ENCODE data around the gene CLDN10.
"Not testable (repeated sequence)": the region's sequence is repeated elsewhere in the genome, so short reads cannot be mapped to it uniquely, and the experiment has no call there.

The CLDN10 gene, protein sequence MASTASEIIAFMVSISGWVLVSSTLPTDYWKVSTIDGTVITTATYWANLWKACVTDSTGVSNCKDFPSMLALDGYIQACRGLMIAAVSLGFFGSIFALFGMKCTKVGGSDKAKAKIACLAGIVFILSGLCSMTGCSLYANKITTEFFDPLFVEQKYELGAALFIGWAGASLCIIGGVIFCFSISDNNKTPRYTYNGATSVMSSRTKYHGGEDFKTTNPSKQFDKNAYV

DNA sequence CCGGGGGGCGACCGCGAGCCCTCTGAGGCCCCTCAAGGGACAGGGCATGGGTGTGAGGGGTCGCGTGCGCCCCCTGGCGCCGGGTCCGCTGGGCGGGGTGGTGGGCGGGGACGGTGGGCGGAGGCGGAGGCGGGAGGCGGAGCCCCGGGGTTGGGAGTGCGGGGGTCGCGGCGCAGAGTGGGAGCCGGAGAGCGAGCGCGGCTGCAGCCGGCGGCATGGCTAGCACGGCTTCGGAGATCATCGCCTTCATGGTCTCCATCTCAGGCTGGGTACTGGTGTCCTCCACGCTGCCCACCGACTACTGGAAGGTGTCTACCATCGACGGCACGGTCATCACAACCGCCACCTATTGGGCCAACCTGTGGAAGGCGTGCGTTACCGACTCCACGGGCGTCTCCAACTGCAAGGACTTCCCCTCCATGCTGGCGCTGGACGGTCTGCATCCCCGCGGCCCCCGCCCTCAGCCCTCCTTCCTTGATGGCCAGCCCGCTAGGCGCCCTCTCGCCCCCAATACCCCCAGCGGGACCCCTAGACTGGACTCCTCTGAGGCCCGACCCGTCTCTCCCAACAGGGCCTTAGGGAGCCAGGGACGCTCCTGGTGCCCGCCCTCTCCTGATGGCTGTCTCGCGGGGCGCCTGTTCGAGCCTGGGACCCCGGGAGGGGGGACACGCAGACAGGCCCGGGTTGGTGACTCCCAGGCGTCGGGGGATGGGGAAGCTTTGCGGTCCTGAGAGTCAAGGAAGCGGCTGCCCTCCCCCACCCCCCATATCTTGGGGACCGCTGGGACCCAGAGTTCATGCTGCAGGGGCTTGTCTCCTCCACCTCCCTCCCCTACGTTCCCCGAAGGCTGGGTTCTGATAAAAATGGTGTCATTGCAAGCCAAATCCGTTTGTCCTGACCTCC lies at the start of gene CLDN10:
CLDN10 (plus strand) TSS at position 182 of the 903 bp plus-strand sequence; CDS start at position 216, 34 bp downstream.
- peak; percentile 77 for DNase-seq

DNA sequence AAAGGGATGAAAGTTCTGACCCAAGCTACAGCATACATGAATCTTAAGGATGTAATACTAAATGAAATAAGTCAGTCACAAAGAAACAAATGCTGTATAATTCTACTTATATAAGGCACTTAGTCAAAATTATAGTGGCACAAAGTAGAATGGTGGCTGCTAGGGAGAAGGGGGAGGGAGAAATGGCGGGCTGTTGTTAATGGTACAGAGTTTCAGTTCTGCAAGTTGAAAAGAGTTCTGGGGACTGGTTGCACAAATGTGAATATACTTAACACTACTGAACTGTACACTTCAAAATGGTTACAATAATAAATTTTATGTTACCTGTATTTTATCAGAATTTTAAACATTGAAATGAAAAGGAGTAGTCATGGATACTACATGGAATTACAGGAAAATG lies 48.9 kb upstream of the CLDN10 start:
- no peak for DNase-seq

DNA sequence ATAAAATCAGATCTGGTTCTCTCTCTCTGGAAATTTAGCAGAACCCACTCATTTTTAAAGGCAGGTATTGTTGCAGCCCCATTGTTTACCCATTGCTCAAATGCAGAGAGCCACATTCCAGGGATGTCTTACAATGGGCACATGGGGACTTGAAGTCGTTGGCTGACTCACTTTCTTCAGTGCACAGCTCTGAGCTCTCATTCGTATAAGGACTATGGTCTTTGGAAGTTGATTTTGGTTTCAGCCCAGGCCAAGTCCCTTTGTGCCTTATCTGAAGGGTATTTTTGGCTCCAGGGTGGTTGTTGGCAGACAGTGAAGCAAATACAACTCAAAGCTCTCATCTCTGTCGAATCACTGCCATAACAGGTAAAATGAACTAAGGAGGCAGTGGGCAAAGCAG lies 47.3 kb upstream of the CLDN10 start:
- no peak for DNase-seq

DNA sequence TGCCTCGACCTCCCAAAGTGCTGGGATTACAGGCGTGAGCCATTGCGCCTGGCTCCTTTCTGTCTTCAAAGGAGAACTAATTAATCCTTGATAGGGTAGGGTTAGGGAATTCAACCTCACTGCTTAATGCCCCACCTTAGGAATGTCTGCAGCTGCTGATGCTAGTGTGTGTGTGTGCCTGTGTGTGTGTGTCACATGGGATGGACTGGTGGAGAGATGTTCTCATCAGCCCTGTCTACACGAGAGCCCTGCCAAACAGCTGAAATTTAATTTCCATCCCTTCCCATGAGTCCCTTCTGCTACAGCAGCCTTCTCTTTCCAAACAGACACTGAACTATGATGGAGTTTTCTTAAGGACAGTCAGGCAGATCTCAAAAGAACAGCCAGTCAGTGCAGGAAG lies 46.5 kb upstream of the CLDN10 start:
- no peak for DNase-seq

DNA sequence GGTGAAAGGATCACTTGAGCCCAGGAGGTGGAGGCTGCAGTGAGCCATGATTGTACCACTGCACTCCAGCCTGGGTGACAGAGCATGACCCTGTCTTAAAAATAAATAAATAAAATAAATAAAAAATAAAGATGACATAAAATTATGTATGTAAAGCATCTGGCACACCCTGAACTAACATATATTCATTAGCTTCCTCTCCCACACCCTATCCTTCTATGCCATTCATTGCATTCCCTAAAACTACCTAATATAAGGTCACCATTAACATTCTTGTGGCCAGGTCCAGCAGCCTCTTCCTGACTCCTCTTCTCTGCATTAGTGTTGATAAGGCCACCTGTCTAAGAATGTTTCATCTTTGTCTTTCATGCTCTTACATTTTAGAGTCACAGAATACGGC lies 44.5 kb upstream of the CLDN10 start:
- no peak for DNase-seq

DNA sequence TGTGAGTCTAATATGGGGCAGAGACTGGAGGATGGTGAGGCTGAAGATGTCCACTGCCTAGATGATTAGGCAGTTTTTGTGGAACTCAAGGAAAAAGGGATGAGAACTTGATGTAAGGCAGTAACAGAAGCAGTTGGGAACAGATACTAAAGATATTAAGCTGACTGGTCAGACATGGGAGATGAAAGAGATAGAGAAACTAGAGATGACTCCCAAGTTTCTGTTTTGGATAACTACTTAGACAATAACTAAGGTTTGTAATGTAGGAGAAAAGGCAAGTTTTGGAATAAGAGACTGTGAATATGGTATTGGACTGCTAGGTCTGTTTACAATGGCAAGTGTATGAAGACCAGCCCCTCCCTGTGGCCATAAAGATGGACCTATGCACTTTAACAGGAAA lies 43.5 kb upstream of the CLDN10 start:
- no peak for DNase-seq

DNA sequence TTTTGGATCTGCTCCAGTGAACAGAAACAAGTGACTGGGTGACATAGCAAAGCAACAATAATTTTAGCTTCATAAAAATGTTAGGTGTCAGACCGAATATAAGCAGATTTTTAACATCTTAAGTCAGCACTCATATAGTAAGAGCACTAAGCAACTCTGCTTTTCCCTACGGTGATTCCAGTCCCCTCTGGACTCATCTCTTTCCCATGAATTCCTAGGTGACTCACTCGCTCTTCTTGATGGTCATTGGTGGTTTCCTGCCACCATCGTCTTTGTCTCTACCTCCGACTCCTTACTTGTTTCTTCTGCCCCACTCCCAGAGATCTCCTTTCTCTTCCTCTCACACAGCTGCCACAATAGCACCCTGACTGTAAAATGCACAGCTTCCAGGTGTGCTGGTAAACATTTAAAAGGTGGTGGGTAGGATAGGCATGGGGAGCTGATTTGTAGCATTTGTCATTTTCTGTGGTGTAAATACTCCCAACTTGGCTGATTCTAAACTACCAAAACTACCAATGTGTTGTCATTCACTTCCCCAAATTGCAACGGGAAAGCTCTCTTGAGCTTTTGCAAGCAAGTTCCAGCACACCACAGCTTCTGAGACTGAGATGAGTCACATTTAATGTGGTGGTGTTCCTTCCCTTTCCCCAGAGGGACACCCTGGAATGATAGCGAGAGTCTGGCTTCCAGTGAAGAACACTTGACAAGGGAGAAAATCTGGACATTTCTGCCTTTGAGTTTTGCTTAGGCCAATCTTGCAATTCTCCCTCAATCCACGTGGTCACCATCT lies 42.8 kb upstream of the CLDN10 start:
- no peak for DNase-seq

DNA sequence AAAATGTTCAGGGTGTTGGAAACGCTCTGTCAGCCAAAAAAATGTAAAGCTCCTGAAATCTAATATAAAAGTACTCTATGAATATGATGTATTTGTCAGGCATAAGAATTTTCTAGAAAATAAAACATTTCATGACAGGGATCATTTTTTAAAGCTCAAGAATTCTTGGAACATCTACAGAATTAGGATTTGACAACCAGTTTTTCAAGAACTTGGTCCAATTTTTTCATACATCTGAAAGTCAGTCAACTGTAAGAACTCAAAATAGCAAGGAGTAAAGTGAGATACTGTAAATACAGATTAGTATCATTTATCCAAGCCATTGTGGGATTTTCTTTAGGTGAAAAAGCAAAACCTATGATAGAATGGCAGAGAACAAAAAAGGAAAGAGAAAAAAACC lies 41.6 kb upstream of the CLDN10 start:
- no peak for DNase-seq

DNA sequence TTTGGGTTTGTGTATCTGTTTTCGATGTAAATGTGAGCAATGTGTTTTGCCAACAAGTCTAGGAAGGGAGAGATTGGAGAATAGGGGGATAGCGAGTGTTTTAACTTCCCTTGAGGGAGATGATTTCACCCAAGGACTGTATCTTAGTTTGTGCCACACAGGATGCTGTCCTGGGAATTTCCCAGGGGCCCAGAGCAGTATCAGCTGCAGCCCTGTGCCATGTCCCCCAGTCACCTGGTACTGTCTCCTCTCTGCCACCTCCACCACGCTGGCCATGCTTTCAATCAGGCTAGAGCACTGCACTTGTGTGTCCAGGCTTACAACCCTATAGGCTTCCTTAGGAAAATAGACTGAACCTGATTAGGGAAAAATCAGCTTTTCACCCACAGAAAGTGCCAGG lies 40.1 kb upstream of the CLDN10 start:
- DNase-seq, result no peak

DNA sequence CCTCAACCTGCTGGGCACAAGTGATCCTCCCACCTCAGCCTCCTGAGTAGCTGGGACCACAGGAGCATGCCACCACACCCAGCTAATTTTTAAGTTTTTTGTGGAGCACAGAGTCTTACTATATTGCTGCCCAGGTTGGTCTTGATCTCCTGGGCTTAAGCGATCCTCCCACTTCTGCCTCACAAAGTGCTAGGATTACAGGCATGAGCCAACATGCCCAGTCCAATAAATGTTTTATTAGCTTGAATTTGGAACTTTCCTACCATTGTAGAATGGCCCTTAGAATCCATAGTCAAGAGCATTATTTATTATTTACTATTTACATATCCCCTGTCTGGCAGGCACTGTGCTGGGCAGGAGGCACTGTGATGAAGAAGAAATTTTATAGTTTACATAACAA lies 39.6 kb upstream of the CLDN10 start:
- DNase-seq, result no peak

DNA sequence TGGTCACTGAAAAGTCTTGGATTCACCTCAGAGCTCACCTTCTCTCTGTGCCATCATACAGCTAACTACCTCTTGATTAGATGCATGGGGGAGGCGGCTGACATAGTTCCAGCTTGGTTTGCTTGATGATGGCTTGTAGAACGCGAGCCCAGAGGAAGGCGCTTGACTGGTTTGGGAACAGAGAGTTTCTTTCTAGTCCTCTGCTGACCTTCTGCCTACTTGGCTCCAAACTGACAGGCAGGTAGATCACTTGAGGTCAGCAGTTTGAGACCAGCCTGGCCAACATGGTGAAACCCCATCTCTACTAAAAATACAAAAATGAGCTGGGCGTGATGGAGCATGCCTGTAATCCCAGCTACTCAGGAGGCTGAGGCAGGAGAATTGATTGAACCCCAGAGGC lies 36.9 kb upstream of the CLDN10 start:
- not testable (repeated sequence) for DNase-seq

DNA sequence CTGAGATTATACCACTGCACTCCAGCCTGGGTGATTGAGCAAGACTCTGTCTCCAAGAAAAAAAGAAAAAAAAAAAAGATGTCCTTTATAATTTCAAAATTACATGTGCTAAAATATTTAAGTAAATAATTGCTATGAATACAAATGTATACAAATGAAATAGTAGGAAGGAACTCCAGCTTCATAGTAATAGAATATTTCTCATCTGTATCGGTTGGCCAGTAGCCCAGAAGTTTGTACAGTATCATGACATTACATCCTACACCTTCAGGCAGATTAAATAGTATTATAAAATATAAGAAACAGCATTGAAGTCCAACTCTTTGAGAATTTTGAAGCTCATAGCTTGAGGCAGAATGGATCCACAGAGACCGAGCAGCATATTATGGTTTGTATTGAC lies 36.5 kb upstream of the CLDN10 start:
- DNase-seq, result no peak

DNA sequence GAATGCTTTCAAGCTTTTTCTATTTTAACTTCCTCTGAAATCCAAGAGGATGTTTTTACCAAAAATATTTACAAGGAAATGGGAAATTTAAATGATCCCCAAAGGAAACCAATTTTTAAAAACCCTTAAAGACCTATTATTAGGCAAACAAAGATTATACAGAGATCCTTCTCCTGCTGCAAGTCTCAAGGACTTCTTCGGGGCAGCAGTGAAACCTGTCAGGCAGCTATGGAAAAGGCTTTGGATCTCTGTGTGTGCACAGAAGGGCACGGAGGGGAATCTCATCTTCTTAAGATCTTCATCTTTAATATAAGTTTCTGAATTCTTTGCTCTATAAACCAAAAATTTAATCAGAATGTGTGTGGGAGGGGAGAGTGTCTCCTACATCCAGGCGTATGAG lies 36.0 kb upstream of the CLDN10 start:
- DNase-seq, result no peak

DNA sequence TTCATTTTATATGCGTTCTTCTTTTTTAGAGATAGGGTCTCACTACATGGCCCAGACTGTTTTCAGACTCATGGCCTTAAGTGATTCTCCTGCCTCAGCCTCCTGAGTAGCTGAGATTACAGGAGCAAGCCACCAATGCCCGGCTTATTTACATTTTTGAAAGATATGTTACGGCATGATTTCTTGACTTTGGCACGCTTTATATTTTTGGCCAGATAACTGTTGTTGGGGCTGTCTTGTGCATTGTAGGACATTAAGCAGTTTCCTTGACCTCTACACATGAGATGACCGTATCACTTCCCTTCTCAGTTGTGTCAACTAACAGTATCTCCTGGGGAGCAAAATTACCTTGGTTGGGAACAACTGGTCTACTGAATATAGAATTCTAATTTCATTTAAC lies 28.9 kb upstream of the CLDN10 start:
- no peak for DNase-seq

DNA sequence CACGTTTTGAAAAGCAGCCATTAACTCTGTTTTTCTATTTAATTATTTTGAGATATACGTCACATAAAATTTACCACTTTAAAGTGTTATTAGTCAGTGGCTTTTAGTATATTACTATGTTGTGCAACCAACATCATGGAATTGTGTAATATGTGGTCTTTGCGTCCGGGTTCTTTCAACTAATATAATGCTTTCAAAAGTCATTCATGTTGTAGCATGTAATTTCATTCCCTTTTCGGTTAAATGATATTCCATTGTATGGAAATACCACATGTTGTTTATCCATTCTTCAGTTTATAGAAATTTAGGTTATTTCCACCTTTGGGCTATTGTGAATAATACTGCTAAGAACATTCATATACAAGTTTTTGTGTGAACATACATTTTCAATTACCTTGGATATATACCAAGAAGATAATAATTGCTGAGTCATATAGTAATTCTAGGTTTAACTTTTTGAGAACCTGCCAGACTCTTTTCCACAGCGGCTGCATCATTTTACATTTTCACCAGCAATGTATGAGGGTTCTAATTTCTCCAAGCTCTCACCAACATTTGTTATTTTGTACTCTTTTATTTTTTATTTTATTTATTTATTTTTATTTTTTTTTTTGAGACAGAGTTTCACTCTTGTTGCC lies 28.1 kb upstream of the CLDN10 start:
- DNase-seq, result no peak

DNA sequence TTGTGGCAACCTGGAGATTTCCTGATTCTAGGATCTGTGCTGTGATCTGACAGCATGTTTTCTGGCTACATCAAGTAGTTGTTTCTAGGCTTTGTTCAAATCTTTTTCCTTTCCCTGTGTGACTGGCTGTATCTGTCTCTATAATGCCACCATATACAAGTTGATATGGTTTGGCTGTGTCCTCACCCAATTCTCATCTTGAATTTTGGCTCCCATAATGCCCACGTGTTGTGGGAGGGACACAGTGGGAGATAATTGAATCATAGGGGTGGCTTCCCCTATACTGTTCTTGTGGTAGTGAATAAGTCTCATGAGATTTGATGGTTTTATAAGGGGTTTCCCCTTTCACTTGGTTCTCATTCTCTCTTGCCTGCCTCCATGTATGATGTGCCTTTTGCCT lies 24.6 kb upstream of the CLDN10 start:
- no peak for DNase-seq

DNA sequence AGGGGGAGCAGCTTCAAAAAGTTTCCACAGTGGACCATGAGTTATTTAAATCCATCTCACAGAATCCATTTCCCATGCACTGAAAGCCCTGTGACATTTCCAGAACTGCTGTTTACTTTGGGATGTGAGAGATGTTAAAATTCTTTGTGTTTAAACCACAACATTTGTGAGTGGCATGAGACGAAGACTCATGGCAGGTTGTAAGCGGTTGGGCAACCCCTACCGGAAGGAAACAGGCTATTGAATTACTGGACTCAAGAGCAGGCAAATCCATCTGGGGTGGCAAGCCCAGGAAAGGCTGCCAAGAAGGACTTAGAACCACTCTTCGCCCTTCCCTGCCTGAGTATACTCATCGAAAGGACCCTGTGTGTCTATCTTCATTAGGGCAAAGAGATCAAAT lies 22.3 kb upstream of the CLDN10 start:
- no peak for DNase-seq

DNA sequence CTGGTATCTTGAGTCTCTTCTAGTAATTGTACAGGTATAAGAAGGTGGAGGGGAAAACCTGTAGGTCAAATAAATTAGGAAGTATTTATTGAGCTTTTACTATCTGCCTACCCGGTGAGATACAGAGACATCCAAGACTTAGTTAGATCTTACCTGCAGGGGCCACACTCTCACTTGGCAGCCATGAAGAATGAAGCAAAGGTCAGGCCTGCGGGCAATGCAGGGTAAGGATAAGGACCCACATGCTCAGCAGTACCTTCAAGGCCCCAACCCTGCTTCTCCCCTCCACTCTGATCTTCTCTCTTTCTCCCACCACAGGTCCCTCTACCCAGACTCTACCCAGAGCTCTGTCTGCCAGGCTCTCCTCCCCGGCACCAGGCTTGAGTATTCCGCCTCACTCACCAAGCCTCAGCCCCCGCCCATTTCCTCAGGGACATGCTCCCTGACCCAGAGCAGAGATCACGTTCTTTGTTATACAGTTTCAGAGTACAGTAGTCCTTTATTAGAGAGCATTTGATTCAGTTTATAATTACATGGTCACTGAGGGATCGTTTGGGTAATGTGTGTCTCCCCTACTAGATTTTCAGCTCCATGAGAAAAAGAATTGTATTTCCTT lies 18.9 kb upstream of the CLDN10 start:
- DNase-seq, result peak; percentile 40

DNA sequence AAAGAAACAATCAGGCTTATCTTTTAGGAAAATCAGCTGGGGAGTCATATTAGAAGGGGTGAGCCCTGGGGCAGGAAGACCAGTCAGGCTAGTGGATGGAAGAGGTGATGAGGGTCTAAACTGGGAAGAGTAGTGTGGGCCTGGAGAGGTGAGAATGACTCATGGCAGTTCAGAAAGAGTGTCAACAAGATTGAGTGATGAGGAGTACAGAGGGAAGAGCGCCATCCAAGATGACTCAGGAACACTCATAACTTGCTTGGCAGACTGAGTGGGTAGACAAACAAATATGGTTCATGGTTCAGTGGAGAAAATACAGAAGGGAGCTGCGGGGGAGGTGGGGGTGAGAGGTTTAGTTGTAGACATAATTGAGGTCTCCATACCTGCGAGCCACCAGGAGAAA lies 17.3 kb upstream of the CLDN10 start:
- no peak for DNase-seq

DNA sequence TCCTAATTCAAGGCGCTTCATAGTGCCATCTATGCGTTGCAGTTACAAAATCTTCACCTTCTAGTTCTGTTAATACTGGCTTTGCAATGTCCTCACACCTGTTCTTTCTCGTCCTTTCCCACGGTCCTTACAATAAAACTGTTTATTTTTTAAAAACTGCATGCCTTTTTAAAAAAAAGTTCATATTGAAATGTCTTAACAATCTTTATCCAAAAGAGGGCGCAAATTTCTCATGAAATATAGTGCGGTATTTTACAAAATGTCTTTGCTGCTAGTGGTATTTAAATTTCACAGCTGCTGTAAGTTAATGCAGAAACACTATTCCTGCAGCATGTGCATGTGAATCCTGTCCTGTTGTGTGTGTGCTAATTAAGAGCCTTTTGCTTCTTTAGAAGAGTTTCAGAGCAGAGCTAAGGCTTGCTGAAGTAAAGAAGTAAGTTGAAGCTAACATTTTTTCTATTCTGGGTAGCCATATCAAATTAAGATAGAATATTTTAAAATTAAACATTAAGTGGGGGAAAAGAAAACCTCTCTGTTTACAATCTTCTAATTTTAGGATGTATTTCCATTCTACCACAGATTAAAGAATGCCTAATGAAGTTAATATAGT lies 15.8 kb upstream of the CLDN10 start:
- no peak for DNase-seq

DNA sequence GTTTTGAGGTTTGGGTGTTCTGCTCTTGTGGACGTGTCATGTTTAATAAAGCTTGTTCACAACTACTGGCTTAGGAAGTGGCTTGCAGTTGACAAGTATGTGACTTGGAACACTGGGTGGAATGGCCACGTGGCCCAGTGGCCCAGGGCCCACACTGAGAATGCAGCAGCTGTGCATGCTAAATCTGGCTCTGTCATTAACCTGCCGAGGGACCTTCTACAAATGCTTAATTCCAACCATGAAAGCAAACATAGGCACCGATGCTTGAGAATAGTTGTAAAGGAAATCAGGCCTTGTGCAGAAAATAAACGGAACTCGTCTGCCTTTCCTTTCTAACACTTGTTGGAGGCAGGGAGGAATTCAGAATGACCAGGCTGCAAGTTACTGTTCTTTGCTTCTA lies 11.6 kb upstream of the CLDN10 start:
- DNase-seq, result peak; percentile 49

DNA sequence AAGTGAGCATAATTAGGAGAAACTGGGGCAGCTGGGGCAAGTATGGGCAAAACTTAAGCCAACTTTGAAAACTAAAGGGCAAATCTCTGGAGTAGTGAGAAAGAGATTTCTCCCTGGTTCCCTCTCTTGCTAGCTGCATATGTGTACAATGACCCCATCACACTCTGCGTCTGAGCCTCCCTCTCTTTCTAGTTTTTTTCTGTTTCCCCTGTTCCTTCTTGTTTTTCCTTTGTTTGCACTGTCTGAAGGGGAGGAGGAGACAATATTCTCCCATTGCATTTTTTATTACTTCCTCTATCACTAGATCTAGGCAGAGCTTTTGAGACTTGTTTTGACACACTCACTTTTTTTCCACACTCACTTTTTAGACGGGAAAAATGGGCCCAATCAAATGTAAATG lies 11.2 kb upstream of the CLDN10 start:
- no peak for DNase-seq

Measured in retina (tissue), 1 donor.